Osteocyte (in vitro differentiated cells): ENCODE measurements around the gene PRG3. TPM values are rescaled to one million over a fixed set of nuclear protein-coding genes. Genes with fewer than 3 reads are reported as not detected.

Source experiments
- DNase-seq: peaks from one replicate; pipeline ENCODE4 v3.0.0; 2021; ENCODE audit warnings: mixed read lengths; ENCODE audit not compliant: unreplicated experiment; ENCODE audit errors: extremely low spot score
- H3K27ac Mint-ChIP-seq: one replicate; pipeline ENCODE4 v1.8.0; 2021; ENCODE audit warnings: mild to moderate bottlenecking, mixed read lengths; ENCODE audit not compliant: unreplicated experiment
- H3K27me3 Mint-ChIP-seq: one replicate; pipeline ENCODE4 v1.8.0; 2021; ENCODE audit warnings: mixed read lengths; ENCODE audit not compliant: unreplicated experiment
- H3K36me3 Mint-ChIP-seq: one replicate; pipeline ENCODE4 v1.8.0; 2021; ENCODE audit warnings: mixed read lengths; ENCODE audit not compliant: unreplicated experiment
- H3K4me1 Mint-ChIP-seq: one replicate; pipeline ENCODE4 v1.8.0; 2021; ENCODE audit warnings: mixed read lengths; ENCODE audit not compliant: unreplicated experiment
- H3K4me3 Mint-ChIP-seq: one replicate; pipeline ENCODE4 v1.8.0; 2021; ENCODE audit warnings: mild to moderate bottlenecking, moderate library complexity, mixed read lengths; ENCODE audit not compliant: unreplicated experiment
- H3K9me3 Mint-ChIP-seq: one replicate; pipeline ENCODE4 v1.8.0; 2021; ENCODE audit warnings: mixed read lengths; ENCODE audit not compliant: unreplicated experiment
- total RNA-seq: library from RNA; stranded (reverse); gene quantifications from 2 replicates; pipeline ENCODE4 v1.2.1, GENCODE V29; 2021
- TF ChIP-seq, protein P1 (sequence below): fragments of 200-600 bp; sonication (generic); IDR thresholded peaks from 2 replicates; pipeline ENCODE4 v1.5.0; 2021; ENCODE audit warnings: antibody characterized with exemption, mild to moderate bottlenecking, moderate library complexity

Gene PRG3
- total RNA-seq, 1 donor from 2014 or later, result not detected

GRCh38 chr11:57377107-57377506 is 3.8 kb downstream of the PRG3 start:
- Mint-ChIP-seq H3K9me3 (peaks cover 3% of the 10 kb centered on the region), H3K4me1 (no peaks in the 10 kb centered on the region), H3K27ac (no peak overlapping the region), H3K4me3 (no peak overlapping the region), H3K27me3 (peaks cover 28% of the 10 kb centered on the region), H3K36me3 (no peaks in the 10 kb centered on the region)
- TF ChIP-seq, protein P1, sequence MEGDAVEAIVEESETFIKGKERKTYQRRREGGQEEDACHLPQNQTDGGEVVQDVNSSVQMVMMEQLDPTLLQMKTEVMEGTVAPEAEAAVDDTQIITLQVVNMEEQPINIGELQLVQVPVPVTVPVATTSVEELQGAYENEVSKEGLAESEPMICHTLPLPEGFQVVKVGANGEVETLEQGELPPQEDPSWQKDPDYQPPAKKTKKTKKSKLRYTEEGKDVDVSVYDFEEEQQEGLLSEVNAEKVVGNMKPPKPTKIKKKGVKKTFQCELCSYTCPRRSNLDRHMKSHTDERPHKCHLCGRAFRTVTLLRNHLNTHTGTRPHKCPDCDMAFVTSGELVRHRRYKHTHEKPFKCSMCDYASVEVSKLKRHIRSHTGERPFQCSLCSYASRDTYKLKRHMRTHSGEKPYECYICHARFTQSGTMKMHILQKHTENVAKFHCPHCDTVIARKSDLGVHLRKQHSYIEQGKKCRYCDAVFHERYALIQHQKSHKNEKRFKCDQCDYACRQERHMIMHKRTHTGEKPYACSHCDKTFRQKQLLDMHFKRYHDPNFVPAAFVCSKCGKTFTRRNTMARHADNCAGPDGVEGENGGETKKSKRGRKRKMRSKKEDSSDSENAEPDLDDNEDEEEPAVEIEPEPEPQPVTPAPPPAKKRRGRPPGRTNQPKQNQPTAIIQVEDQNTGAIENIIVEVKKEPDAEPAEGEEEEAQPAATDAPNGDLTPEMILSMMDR, result no peak
- no peak for DNase-seq

DNA sequence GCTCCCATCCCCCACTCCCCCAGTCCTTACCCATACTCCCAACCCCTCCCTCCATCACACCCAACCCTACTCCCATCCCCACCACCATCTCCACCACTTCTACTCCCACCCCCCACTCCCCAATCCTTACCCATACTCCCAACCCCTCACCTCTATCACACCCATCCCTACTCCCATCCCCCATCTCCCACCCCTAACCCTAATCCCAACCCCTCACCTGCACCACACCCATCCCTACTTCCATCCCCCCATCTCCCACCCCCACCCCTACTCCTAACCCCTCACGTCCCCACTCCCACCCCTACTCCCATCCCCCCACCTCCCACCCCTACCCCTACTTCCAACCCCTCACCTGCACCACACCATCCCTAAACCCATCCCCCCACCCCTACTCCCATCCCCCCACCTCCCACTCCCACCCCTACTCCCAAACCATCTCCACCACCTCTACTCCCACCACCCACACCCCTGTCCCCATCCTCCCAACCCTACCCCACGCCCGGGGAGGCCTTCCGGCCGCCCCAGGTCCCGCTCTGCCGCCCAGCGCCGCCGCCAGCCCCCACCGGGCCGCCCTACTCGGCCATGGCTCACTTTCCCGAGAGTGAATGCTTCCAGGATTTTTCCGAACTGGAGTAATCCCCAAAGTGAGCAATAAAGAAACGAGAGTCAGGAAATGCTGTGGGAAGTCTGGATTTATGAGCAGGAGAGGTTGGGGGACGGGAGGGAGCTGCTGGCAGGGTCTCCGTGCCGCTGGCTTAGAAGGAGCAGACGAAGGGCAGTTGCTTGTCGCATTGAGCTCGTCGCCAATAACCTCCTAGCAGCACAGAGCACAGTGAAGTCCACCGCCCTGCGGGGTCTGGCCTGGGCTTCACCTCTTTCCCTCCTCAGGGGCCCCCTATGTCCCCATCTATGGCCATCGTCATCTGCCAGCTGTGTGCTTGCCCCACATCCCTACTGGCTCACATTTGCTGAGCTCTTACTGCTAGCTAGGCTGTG is 4.6 kb downstream of the PRG3 start:
- TF ChIP-seq, protein P1, result no peak
- H3K27me3 Mint-ChIP-seq, result peaks cover 26% of the 10 kb centered on the region
- H3K36me3 Mint-ChIP-seq, result no peaks in the 10 kb centered on the region
- no peak overlapping the region for H3K27ac Mint-ChIP-seq
- DNase-seq, result no peak
- no peaks in the 10 kb centered on the region for H3K4me1 Mint-ChIP-seq
- peaks cover 3% of the 10 kb centered on the region for H3K9me3 Mint-ChIP-seq
- no peak overlapping the region for H3K4me3 Mint-ChIP-seq

DNA sequence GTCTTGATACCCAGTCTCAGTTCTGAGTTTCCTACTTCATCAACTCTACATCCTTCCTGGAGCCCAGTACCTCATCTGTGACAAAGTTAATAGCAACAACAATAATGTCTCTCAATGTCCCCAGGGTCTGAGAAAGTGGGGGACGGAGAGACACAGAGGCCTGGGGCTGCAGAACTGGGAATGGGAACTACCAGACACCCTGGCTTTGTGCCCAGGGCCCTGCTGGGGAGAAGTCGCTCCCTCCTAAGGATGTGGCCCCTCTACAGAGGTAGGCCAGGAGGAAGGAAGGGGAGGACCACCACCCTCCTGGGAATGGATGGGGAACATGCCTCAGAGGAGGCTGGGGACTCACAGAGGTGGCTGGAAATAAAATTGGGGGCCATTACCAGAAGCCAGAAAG is 5.5 kb downstream of the PRG3 start:
- Mint-ChIP-seq H3K27me3 (peaks cover 25% of the 10 kb centered on the region), H3K9me3 (peaks cover 3% of the 10 kb centered on the region), H3K4me3 (no peak overlapping the region), H3K27ac (no peak overlapping the region), H3K4me1 (no peaks in the 10 kb centered on the region), H3K36me3 (no peaks in the 10 kb centered on the region)
- no peak for DNase-seq
- TF ChIP-seq, protein P1, result no peak

- no peak overlapping the region for H3K27ac Mint-ChIP-seq
- H3K4me3 Mint-ChIP-seq, result no peak overlapping the region
- no peak for DNase-seq
- TF ChIP-seq, protein P1, result no peak
- no peaks in the 10 kb centered on the region for H3K36me3 Mint-ChIP-seq
- H3K27me3 Mint-ChIP-seq, result peaks cover 23% of the 10 kb centered on the region
- H3K4me1 Mint-ChIP-seq, result peaks cover 3% of the 10 kb centered on the region
- H3K9me3 Mint-ChIP-seq, result peaks cover 3% of the 10 kb centered on the region
Measured at GRCh38 chr11:57374966-57375365, 6.0 kb downstream of the PRG3 start.

- H3K4me1 Mint-ChIP-seq, result peaks cover 3% of the 10 kb centered on the region
- peaks cover 21% of the 10 kb centered on the region for H3K27me3 Mint-ChIP-seq
- H3K36me3 Mint-ChIP-seq, result no peaks in the 10 kb centered on the region
- H3K4me3 Mint-ChIP-seq, result no peak overlapping the region
- H3K27ac Mint-ChIP-seq, result no peak overlapping the region
- no peak for DNase-seq
- TF ChIP-seq, protein P1, result no peak
- H3K9me3 Mint-ChIP-seq, result no peaks in the 10 kb centered on the region
Measured at GRCh38 chr11:57373146-57373545, 7.8 kb downstream of the PRG3 start.
